DMS153 treated with DMSO at 0.1 percent for 48 hours (cell line): ENCODE results near the gene ENAH.
"Not testable (repeated sequence)": the region's sequence is repeated elsewhere in the genome, so short reads cannot be mapped to it uniquely, and the experiment has no call there.

Source experiments
- DNase-seq: peaks from one replicate; lab custom pipeline; 2025; ENCODE audit not compliant: unreplicated experiment; lab: John Stamatoyannopoulos, UW

ENAH gene

GRCh38 chr1:225677350-225678124 is 24.6 kb upstream of the ENAH start:
- DNase-seq: no peak

DNA sequence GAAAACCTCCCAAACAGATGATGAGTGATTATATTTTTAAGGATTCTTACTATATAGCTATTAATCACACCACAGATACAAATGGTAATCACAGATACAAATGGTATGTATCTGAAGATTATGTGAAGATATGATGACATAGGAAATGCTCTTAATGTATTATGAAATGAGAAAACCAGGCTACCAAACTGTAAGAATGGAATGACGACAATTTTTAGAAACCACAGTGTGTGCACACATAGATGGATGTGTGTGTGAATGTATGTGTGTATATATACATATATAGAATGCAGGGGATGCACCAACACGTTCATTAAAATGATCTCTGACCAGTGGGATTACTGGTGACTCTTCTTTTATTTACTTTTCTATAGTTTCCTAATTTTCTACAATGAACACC is 21.5 kb upstream of the ENAH start:
- no peak for DNase-seq

DNA sequence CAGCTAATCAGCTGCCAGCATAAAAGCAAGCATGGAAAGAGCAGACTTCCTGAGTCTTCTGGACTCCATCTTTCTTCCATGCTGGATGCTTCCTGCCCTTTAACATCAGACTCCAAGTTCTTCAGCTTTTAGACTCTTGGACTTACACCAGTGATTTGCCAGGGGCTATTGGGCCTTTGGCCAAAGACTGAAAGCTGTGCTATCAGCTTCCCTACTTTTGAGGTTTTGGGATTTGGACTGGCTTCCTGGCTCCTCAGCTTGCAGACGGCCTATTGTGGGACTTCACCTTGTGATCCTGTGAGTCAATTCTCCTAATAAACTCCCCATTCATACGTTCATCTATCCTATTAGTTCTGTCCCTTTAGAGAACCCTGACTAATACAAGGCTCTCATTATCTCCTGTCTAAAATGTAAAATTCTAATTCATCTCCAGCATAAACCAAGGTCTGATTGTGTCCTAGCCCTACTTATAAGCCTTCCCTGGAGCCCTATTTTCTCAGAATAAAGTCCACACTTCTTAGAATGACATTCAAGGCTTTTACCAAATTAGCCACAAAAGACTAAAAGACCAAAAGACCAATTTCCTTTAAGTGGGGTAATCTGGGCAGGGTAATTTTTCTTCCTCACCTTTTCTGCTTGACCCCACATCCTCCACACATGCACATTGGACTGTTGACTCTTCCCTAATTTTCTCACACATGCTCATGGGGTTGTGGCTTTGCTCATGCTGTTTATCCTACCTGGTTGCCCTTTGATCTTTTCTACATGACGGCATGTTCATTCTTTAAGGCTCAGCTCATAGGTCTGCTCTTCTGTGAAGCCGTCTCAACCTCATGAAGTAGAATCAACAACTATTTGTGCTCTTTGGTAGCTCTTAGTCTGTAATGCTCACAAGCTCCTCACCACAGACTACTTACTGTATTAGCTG is 18.1 kb upstream of the ENAH start:
- no peak for DNase-seq

- no peak for DNase-seq
Observed at GRCh38 chr1:225670356-225670755, 17.4 kb upstream of the ENAH start.

DNA sequence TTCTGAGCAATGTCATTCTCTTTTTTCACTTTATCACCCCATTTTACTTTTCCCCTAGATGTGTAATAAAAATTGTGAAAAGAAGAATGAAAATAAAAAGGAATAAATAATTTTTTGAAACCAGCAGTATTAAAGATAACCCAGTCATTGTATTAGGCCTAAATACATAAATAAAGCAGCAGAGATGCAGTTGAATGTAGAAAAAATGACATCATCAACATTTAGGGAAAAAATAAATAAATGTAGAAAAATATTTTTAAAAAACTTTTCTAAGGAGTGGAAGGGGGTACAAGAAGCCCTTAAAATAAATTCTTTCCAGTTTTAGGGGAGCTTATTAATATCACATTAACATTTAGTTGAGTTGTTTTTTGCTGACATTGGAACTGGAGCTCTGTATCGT is 15.3 kb upstream of the ENAH start:
- DNase-seq: no peak

- no peak for DNase-seq
Observed at GRCh38 chr1:225667362-225667761, 14.4 kb upstream of the ENAH start.

DNA sequence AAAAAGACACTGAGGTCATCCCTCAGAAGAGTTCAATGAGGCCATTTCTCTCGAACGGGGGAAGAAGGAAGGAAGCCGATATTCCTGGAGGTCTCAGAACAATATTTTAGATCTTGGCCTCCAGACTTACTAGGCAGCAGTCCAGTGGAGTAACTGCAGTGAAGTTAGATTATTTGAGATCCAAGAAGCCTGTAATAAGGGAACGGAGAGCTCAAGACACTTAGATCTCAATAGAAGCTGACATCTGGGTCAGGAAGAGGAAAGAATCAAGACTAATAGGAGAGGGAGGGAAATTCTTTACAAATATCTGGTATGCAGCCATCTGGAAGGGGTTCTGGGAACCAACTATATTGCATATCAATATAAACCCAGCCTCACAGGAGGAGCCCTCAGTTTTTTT is 13.6 kb upstream of the ENAH start:
- no peak for DNase-seq

DNA sequence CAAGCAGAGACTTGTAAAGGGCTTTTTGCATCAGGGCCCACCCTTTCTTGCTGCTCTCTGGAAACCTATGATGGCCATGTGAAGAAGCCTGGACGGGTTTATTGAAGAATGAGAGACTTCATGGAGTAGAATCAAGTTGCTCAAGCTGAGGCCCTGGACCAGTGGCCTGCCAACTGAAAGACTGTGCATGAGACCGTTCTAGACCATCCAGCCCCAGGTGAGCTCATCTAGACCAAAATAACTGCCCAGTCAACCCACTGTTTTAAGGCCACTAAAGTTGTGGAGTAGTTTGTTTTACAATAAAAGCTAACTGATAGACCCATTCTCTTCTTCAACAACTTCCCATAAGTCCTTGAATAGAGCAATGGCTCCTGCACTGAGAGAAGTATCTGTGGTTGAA is 11.8 kb upstream of the ENAH start:
- DNase-seq: no peak

GRCh38 chr1:225662155-225662554 is 9.2 kb upstream of the ENAH start:
- DNase-seq: no peak

GRCh38 chr1:225660544-225660946 is 7.6 kb upstream of the ENAH start:
- no peak for DNase-seq

GRCh38 chr1:225658041-225658440 is 5.1 kb upstream of the ENAH start:
- DNase-seq: no peak

DNA sequence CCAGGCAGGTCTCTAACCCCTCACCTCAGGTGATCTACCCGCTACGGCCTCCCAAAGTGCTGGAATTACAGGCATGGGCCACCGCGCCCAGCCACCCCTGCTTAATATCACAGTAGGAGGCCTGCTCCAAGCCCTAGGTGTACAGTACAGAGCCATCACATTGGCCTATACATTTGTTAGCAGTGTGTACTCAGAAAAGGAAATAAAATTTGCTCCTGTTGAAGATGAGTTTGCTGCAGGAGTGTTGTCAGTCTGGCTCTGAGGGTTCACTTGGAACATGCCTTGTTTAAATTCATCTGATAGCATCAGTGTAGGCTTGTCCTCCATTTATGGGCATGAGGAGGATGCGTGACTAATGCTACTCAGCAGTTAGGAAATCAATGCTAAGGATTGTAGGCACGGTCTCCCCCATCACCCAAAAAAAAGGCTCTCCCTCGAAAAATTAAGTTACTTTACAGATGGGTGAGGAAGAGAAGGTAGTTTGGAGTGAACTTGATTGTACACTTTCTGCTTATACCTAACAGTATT is 4.6 kb upstream of the ENAH start:
- DNase-seq: no peak

GRCh38 chr1:225656259-225656655 is 3.3 kb upstream of the ENAH start:
- DNase-seq: not testable (repeated sequence)

GRCh38 chr1:225655509-225656258 is 2.8 kb upstream of the ENAH start:
- no peak for DNase-seq

GRCh38 chr1:225654688-225655508 is 2.0 kb upstream of the ENAH start:
- DNase-seq: no peak

GRCh38 chr1:225654277-225654597 is 1.3 kb upstream of the ENAH start:
- no peak for DNase-seq

DNA sequence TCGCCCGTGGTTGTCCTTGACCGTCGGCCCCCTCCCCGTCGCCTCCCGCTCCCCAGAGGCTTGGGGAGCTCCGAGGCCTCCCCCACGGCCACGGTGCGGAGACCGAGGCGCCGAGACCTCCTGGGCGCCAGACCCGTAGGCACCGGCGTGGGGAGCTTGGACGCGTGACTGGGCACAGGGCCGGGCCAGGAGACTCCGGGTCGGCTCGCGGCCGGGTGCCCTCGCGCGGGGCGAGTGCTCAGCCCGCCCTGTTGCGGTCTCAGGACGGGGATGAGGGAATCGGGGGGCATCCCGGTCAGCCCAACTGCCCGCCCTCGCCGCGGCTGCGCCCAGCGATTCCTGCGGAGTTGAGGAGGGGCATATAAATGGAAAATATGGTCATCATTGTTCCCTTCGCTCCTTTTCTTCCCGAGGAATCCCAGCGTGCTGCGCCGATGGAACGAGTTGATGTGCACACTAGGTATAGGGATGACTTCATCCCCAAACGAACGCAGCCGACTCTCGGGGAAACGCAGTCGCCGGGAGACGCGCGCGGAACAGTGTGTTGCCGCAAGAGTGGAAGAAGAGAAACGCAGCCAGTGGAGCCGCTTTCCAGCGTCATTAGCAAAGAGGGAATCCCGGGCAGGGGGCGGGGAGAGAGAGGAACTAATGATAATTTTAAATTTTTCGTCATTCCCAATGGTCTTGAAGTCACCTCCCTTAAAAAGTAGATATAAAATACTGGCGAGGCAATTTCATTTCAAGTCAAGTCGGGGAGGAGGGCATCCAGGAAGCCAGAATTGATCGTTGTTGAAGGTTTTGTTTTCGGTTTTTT is 747 bp upstream of the ENAH start:
- peak; percentile 67 for DNase-seq

DNA sequence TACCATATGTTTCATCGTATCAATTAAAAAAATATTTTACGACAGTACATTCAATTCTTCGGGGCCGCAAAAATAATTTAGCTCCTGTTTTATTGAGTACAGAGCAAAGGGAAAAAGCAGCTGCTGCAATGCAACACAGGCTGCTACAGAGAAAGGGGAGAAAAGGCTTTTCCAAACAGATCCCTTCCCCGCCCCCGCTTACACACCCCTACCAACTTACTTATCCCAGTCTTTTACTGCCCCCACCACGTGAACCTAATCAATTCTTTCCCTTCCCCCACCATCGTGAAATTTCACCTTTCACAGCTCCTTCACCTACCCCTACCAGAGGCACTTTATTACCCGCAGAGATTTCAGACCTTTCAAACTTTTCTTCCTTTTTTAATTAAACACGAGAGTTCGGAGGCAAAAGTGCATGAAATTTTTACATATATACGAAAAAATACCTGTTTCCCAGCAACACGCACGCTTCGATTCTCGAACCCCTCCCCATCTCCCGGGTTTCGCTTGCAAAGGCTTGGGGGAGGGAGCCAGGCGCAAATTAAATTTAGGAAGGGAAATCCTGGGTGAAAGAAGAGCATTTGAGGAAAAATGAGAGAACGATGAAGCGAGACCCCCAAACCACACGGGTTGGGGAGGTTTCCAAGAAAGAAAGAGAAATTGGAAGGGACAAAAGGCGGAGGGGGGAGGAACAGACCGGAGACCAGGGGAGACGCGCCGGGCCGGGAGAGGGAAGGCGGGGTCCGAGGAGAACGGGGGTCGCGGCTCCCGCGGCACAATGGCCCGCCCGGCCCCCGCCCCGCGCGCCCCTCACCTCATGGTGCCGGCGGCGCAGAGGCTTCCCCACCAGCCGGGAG is 823 bp downstream of the ENAH start:
- no peak for DNase-seq

DNA sequence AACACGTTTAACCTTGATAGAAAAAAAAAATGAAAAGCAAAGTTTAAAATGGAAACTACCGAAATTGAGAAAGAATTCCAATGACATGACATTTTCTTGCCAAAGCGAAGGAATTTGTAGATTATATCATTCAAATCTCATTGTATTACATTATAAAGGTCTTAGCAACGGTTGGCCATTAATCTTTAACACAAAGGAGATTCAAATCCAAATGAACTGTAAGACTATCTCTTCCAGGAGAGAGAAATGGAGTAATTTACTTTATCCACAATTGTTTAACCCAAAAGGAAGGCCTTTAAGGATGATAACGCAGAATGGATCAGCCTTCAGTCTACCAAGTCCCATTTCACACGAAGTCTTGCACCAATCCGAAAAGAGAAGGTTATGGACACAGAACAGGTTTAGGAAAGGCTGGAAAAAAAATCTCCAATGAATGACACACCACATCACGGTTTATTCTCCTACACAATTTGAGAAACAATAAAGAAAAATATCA is 1.5 kb downstream of the ENAH start:
- DNase-seq: no peak
